GM12878 (cell line): Measurements from ENCODE around the gene CYTIP.

ENCODE experiments used
- GABPA ChIP-seq: IDR thresholded peaks from 2 replicates; pipeline ENCODE4 v1.6.1; 2014; ENCODE audit warnings: antibody characterized with exemption, low read depth, mild to moderate bottlenecking, inconsistent platforms
- POLR2A ChIP-seq: IDR thresholded peaks from 2 replicates; pipeline ENCODE4 v1.6.1; 2011; ENCODE audit warnings: low read depth, mild to moderate bottlenecking, low read length
- POLR2AphosphoS2 ChIP-seq: IDR thresholded peaks from 2 replicates; pipeline ENCODE4 v1.6.1; 2011; ENCODE audit warnings: low read depth, mild to moderate bottlenecking, low read length, improper control_type of control experiment, moderate library complexity
- POLR2AphosphoS5 ChIP-seq: IDR thresholded peaks from 2 replicates; pipeline ENCODE4 v1.6.1; 2011; ENCODE audit warnings: mild to moderate bottlenecking, low read length, inconsistent platforms
- SP1 ChIP-seq: IDR thresholded peaks from one replicate; pipeline ENCODE4 v1.6.1; 2011; ENCODE audit warnings: low read depth, low read length
- YY1 ChIP-seq: IDR thresholded peaks from 2 replicates; pipeline ENCODE4 v1.6.1; 2011; ENCODE audit warnings: low read depth, mild to moderate bottlenecking, low read length
- TF ChIP-seq, protein P1 (sequence below): fragments of 450-650 bp; IDR thresholded peaks from 2 replicates; pipeline ENCODE4 v1.6.1; 2014; ENCODE audit warnings: mild to moderate bottlenecking
- TF ChIP-seq, protein P2 (sequence below): IDR thresholded peaks from 2 replicates; pipeline ENCODE4 v1.6.1; 2012; ENCODE audit warnings: mild to moderate bottlenecking, low read depth, low read length
- TF ChIP-seq, protein P3 (sequence below): fragments of 450-650 bp; formaldehyde crosslinking; IDR thresholded peaks from 2 replicates; pipeline ENCODE4 v1.4.0; 2022; ENCODE audit warnings: mild to moderate bottlenecking, moderate library complexity

DNA sequence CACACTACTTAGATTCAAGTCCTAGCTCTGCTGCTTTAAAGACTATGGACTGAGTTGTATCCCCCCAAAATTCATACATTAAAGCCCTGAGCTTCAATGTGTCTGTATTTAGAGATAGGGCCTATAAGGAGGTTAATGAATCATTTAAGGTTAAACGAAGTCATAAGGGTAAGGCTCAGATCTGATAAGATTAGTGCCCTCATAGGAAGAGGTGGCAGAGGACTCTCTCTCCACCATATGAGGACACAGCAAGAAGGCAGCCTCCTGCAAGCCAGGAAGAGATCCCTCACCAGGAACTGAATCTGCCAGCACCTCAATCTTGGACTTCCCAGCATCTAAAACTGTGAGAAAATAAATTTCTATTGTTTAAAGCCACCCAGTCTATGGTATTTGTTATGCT lies 3.1 kb upstream of the CYTIP start:
- TF ChIP-seq SP1: no peak
- no peak for TF ChIP-seq POLR2A
- TF ChIP-seq, protein P1, sequence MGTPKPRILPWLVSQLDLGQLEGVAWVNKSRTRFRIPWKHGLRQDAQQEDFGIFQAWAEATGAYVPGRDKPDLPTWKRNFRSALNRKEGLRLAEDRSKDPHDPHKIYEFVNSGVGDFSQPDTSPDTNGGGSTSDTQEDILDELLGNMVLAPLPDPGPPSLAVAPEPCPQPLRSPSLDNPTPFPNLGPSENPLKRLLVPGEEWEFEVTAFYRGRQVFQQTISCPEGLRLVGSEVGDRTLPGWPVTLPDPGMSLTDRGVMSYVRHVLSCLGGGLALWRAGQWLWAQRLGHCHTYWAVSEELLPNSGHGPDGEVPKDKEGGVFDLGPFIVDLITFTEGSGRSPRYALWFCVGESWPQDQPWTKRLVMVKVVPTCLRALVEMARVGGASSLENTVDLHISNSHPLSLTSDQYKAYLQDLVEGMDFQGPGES: no peak
- TF ChIP-seq YY1: no peak
- no peak for TF ChIP-seq GABPA
- TF ChIP-seq, protein P2, sequence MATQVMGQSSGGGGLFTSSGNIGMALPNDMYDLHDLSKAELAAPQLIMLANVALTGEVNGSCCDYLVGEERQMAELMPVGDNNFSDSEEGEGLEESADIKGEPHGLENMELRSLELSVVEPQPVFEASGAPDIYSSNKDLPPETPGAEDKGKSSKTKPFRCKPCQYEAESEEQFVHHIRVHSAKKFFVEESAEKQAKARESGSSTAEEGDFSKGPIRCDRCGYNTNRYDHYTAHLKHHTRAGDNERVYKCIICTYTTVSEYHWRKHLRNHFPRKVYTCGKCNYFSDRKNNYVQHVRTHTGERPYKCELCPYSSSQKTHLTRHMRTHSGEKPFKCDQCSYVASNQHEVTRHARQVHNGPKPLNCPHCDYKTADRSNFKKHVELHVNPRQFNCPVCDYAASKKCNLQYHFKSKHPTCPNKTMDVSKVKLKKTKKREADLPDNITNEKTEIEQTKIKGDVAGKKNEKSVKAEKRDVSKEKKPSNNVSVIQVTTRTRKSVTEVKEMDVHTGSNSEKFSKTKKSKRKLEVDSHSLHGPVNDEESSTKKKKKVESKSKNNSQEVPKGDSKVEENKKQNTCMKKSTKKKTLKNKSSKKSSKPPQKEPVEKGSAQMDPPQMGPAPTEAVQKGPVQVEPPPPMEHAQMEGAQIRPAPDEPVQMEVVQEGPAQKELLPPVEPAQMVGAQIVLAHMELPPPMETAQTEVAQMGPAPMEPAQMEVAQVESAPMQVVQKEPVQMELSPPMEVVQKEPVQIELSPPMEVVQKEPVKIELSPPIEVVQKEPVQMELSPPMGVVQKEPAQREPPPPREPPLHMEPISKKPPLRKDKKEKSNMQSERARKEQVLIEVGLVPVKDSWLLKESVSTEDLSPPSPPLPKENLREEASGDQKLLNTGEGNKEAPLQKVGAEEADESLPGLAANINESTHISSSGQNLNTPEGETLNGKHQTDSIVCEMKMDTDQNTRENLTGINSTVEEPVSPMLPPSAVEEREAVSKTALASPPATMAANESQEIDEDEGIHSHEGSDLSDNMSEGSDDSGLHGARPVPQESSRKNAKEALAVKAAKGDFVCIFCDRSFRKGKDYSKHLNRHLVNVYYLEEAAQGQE: no peak
- TF ChIP-seq POLR2AphosphoS5: no peak
- no peak for TF ChIP-seq POLR2AphosphoS2
- TF ChIP-seq, protein P3, sequence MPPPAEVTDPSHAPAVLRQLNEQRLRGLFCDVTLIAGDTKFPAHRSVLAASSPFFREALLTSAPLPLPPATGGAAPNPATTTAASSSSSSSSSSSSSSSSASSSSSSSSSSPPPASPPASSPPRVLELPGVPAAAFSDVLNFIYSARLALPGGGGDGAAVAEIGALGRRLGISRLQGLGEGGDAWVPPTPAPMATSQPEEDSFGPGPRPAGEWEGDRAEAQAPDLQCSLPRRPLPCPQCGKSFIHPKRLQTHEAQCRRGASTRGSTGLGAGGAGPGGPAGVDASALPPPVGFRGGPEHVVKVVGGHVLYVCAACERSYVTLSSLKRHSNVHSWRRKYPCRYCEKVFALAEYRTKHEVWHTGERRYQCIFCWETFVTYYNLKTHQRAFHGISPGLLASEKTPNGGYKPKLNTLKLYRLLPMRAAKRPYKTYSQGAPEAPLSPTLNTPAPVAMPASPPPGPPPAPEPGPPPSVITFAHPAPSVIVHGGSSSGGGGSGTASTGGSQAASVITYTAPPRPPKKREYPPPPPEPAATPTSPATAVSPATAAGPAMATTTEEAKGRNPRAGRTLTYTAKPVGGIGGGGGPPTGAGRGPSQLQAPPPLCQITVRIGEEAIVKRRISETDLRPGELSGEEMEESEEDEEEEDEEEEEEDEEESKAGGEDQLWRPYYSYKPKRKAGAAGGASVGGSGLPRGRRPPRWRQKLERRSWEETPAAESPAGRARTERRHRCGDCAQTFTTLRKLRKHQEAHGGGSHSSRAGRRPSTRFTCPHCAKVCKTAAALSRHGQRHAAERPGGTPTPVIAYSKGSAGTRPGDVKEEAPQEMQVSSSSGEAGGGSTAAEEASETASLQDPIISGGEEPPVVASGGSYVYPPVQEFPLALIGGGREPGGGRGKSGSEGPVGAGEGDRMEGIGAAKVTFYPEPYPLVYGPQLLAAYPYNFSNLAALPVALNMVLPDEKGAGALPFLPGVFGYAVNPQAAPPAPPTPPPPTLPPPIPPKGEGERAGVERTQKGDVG: no peak
